Neuronal stem cell (in vitro differentiated cells): Measurements from ENCODE around the gene CCDC102B.

ENCODE experiments used
- DNase-seq: peaks from one replicate; pipeline ENCODE4 v3.0.0-alpha.2; 2013; ENCODE audit warnings: low spot score
- H2AFZ ChIP-seq: one replicate; pipeline ENCODE4 v1.6.1; 2013; ENCODE audit warnings: mild to moderate bottlenecking, low read length, inconsistent platforms
- H2AK5ac ChIP-seq: 2 replicates; pipeline ENCODE4 v1.6.1; 2013; ENCODE audit warnings: low read depth, mild to moderate bottlenecking, inconsistent platforms, low read length, moderate library complexity, mixed read lengths
- H2BK120ac ChIP-seq: 2 replicates; pipeline ENCODE4 v1.6.1; 2013; ENCODE audit warnings: low read depth, mild to moderate bottlenecking, inconsistent platforms, low read length, moderate library complexity, mixed read lengths
- H2BK12ac ChIP-seq: one replicate; pipeline ENCODE4 v1.6.1; 2013; ENCODE audit warnings: low read length, inconsistent platforms
- H2BK15ac ChIP-seq: 2 replicates; pipeline ENCODE4 v1.6.1; 2013; ENCODE audit warnings: mild to moderate bottlenecking, low read length, inconsistent platforms, mixed read lengths
- H2BK5ac ChIP-seq: one replicate; pipeline ENCODE4 v1.6.1; 2013; ENCODE audit warnings: inconsistent platforms, mild to moderate bottlenecking, low read length, moderate library complexity
- H3K14ac ChIP-seq: one replicate; pipeline ENCODE4 v1.6.1; 2013; ENCODE audit warnings: low read length, inconsistent platforms
- H3K18ac ChIP-seq: 2 replicates; pipeline ENCODE4 v1.6.1; 2013; ENCODE audit warnings: low read length, inconsistent platforms
- H3K23ac ChIP-seq: 2 replicates; pipeline ENCODE4 v1.6.1; 2013; ENCODE audit warnings: low read depth, mild to moderate bottlenecking, mixed read lengths, low read length, inconsistent platforms; ENCODE audit not compliant: poor library complexity
- H3K27ac ChIP-seq: replicated peaks from 3 replicates; pipeline ENCODE4 v1.5.1; 2013; ENCODE audit warnings: low read length, inconsistent platforms
- H3K27me3 ChIP-seq, 3 experiments: 2 replicates each; pipeline ENCODE4 v1.6.1; 2013; ENCODE audit warnings: low read length in 3 of 3, mild to moderate bottlenecking in 2 of 3, inconsistent platforms in 1 of 3, low read depth in 1 of 3, mixed read lengths in 1 of 3, moderate library complexity in 1 of 3; ENCODE audit not compliant: control insufficient read depth in 3 of 3, insufficient read depth in 3 of 3
- H3K36me3 ChIP-seq, 2 donors: replicated peaks in 1 of 2; 2 replicates each; pipeline ENCODE4 v1.6.1; 2013; ENCODE audit warnings: low read length in 2 of 2; ENCODE audit not compliant: control insufficient read depth in 2 of 2, insufficient read depth in 2 of 2
- H3K4ac ChIP-seq: 2 replicates; pipeline ENCODE4 v1.6.1; 2013; ENCODE audit warnings: inconsistent platforms, mild to moderate bottlenecking, low read length, moderate library complexity
- H3K4me1 ChIP-seq, 2 donors: 1 replicate in 1 of 2; 2 replicates in 1 of 2; pipeline ENCODE4 v1.6.1; 2013; ENCODE audit warnings: low read length in 2 of 2, low read depth in 1 of 2; ENCODE audit not compliant: control insufficient read depth in 2 of 2, insufficient read depth in 1 of 2
- H3K4me2 ChIP-seq: one replicate; pipeline ENCODE4 v1.6.1; 2013; ENCODE audit warnings: mild to moderate bottlenecking, low read length, inconsistent platforms; ENCODE audit not compliant: insufficient read depth, poor library complexity, severe bottlenecking
- H3K4me3 ChIP-seq, 2 donors: 2 replicates each; pipeline ENCODE4 v1.5.1; 2013; ENCODE audit warnings: low read length in 2 of 2, mild to moderate bottlenecking in 2 of 2, inconsistent platforms in 1 of 2, moderate library complexity in 1 of 2
- H3K79me1 ChIP-seq: one replicate; pipeline ENCODE4 v1.6.1; 2013; ENCODE audit warnings: low read depth, mild to moderate bottlenecking, inconsistent platforms, low read length, moderate library complexity
- H3K9ac ChIP-seq: one replicate; pipeline ENCODE4 v1.6.1; 2013; ENCODE audit warnings: mild to moderate bottlenecking, low read depth, low read length, inconsistent platforms; ENCODE audit not compliant: poor library complexity
- H3K9me3 ChIP-seq, 2 donors: replicated peaks in 1 of 2; 2 replicates each; pipeline versions ENCODE3 to v1.6.1; 2013; ENCODE audit warnings: low read length in 2 of 2, mild to moderate bottlenecking in 2 of 2, inconsistent platforms in 1 of 2, low read depth in 1 of 2, mixed read lengths in 1 of 2, moderate library complexity in 1 of 2; ENCODE audit not compliant: control insufficient read depth in 2 of 2, insufficient read depth in 1 of 2
- H4K8ac ChIP-seq: one replicate; pipeline ENCODE4 v1.6.1; 2013; ENCODE audit warnings: low read depth, mild to moderate bottlenecking, inconsistent platforms, low read length, moderate library complexity
- H4K91ac ChIP-seq: one replicate; pipeline ENCODE4 v1.6.1; 2013; ENCODE audit warnings: low read length, low read depth, mild to moderate bottlenecking, inconsistent platforms; ENCODE audit not compliant: poor library complexity
- WGBS, 2 donors: extraction: QIAGEN DNeasy Blood & Tissue Kit; methylation state at CpG; one replicate each; pipeline ENCODE4 v1.1.7; 2013; ENCODE audit warnings: missing lambda C conversion rate in 2 of 2, mixed read lengths in 1 of 2; ENCODE audit not compliant: insufficient read length in 2 of 2, insufficient replicate concordance in 1 of 2; ENCODE audit errors: extremely low coverage in 2 of 2; 5-methylcytosine and 5-hydroxymethylcytosine counted together

Gene CCDC102B

GRCh38 chr18:68948622-68949021, 150.7 kb downstream of the CCDC102B start:
- no peak overlapping the region for H2BK5ac ChIP-seq
- H3K4me3 ChIP-seq, result no peak overlapping the region
- H3K4me1 ChIP-seq, result no peaks in the 10 kb centered on the region
- no peaks in the 10 kb centered on the region for H3K9me3 ChIP-seq
- no peak overlapping the region for H3K18ac ChIP-seq
- no peak overlapping the region for H3K4me2 ChIP-seq
- no peak overlapping the region for H3K9ac ChIP-seq
- no CpG with 5 or more reads among the region's 4 CpGs for WGBS, 2 donors
- no peak overlapping the region for H2AK5ac ChIP-seq
- no peak overlapping the region for H3K14ac ChIP-seq
- H3K27ac ChIP-seq, result no peak overlapping the region
- H2BK12ac ChIP-seq, result no peak overlapping the region
- no peaks in the 10 kb centered on the region for H3K27me3 ChIP-seq
- no peak overlapping the region for H4K91ac ChIP-seq
- H3K23ac ChIP-seq, result no peak overlapping the region
- no peak overlapping the region for H2AFZ ChIP-seq
- H4K8ac ChIP-seq, result no peak overlapping the region
- H2BK120ac ChIP-seq, result no peak overlapping the region
- no peaks in the 10 kb centered on the region for H3K36me3 ChIP-seq
- H2BK15ac ChIP-seq, result no peak overlapping the region
- H3K4ac ChIP-seq, result no peak overlapping the region
- no peaks in the 10 kb centered on the region for H3K79me1 ChIP-seq
- DNase-seq, result no peak

- H2AFZ ChIP-seq, result no peak overlapping the region
- no peak overlapping the region for H3K4me2 ChIP-seq
- no peaks in the 10 kb centered on the region for H3K4me1 ChIP-seq
- no CpG with 5 or more reads among the region's 2 CpGs for WGBS, 2 donors
- no peak overlapping the region for H3K18ac ChIP-seq
- H3K36me3 ChIP-seq, result no peaks in the 10 kb centered on the region
- no peak for DNase-seq
- no peak overlapping the region for H3K4me3 ChIP-seq
- no peak overlapping the region for H4K8ac ChIP-seq
- H2BK15ac ChIP-seq, result no peak overlapping the region
- no peak overlapping the region for H2BK5ac ChIP-seq
- no peak overlapping the region for H4K91ac ChIP-seq
- no peaks in the 10 kb centered on the region for H3K79me1 ChIP-seq
- no peak overlapping the region for H3K14ac ChIP-seq
- no peak overlapping the region for H3K27ac ChIP-seq
- no peak overlapping the region for H2AK5ac ChIP-seq
- no peak overlapping the region for H3K9ac ChIP-seq
- no peaks in the 10 kb centered on the region for H3K9me3 ChIP-seq
- H3K4ac ChIP-seq, result no peak overlapping the region
- no peaks in the 10 kb centered on the region for H3K27me3 ChIP-seq
- no peak overlapping the region for H2BK12ac ChIP-seq
- H2BK120ac ChIP-seq, result no peak overlapping the region
- H3K23ac ChIP-seq, result no peak overlapping the region
Observed at GRCh38 chr18:68954738-68955137, 156.9 kb downstream of the CCDC102B start.

GRCh38 chr18:68956650-68957049, 158.8 kb downstream of the CCDC102B start:
- Histone ChIP-seq H3K23ac (no peak overlapping the region), H3K79me1 (no peaks in the 10 kb centered on the region), H3K4ac (no peak overlapping the region), H2BK120ac (no peak overlapping the region), H2AFZ (no peak overlapping the region), H3K4me2 (no peak overlapping the region), H3K9me3 (no peaks in the 10 kb centered on the region), H4K91ac (no peak overlapping the region), H3K27ac (no peak overlapping the region), H2AK5ac (no peak overlapping the region), H4K8ac (no peak overlapping the region), H2BK5ac (no peak overlapping the region), H3K9ac (no peak overlapping the region), H2BK15ac (no peak overlapping the region), H3K36me3 (no peaks in the 10 kb centered on the region), H3K4me3 (no peak overlapping the region), H3K14ac (no peak overlapping the region), H3K4me1 (no peaks in the 10 kb centered on the region), H3K18ac (no peak overlapping the region), H3K27me3 (no peaks in the 10 kb centered on the region), H2BK12ac (no peak overlapping the region)
- no CpG with 5 or more reads among the region's 2 CpGs for WGBS, 2 donors
- DNase-seq, result no peak

- no peak overlapping the region for H2AFZ ChIP-seq
- no peak overlapping the region for H2AK5ac ChIP-seq
- H4K8ac ChIP-seq, result no peak overlapping the region
- no peak overlapping the region for H4K91ac ChIP-seq
- no peak overlapping the region for H2BK12ac ChIP-seq
- no peak overlapping the region for H3K4me3 ChIP-seq
- H3K4me1 ChIP-seq, result no peaks in the 10 kb centered on the region
- no peaks in the 10 kb centered on the region for H3K9me3 ChIP-seq
- no peak overlapping the region for H3K4ac ChIP-seq
- no peaks in the 10 kb centered on the region for H3K27me3 ChIP-seq
- H3K14ac ChIP-seq, result no peak overlapping the region
- WGBS, 2 donors, result no CpG with 5 or more reads among the region's 3 CpGs
- H2BK120ac ChIP-seq, result no peak overlapping the region
- no peak overlapping the region for H3K23ac ChIP-seq
- no peak overlapping the region for H3K27ac ChIP-seq
- no peaks in the 10 kb centered on the region for H3K79me1 ChIP-seq
- no peak overlapping the region for H3K4me2 ChIP-seq
- H3K18ac ChIP-seq, result no peak overlapping the region
- H2BK15ac ChIP-seq, result no peak overlapping the region
- no peak overlapping the region for H2BK5ac ChIP-seq
- no peak for DNase-seq
- no peak overlapping the region for H3K9ac ChIP-seq
- no peaks in the 10 kb centered on the region for H3K36me3 ChIP-seq
Observed at GRCh38 chr18:68960355-68960754, 162.5 kb downstream of the CCDC102B start.
